ENCODE measurements around the gene PSENEN.
A peak's percentile ranks its signal among the peaks of the same experiment; 100 is the strongest.

PSENEN gene

DNA sequence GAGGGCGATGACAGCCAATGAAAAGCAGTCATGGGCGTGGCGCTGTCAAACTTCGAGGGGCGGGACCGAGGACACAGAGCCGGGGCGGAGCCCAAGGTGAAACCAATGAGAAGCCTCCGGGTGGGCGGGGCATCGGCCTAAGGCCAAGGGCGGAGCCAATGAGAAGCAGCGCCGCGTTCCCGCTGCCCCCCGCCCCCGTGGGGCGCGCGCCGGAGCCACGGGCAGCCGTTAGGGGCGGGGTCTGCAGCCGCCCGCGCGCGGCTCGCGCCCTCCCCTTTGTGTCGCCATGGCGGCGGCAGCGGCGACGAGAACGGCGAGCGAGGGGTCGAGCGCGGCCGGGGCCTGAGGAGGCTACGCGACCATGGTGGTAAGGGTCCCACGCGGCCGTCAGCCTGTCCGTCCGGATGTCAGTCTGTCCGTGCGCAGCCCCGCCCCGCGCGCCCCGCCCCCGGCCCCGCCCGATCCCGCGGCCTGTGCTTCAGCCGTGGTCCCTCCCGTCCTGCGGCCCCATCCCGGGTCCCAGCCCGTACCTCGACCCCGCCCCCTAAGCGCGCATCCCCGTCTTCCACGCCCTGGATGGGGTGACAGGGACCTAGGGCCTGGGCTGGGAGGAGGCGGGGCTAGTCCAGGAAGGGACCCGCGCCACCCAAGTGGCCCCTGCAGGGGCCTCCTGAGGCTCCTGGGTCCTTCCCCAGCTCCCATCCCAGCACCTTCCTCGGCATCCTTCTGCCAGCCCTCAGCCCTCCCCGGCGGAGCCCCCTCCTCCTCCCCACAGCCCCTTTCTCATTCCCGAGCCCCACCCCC is 30.0 kb downstream of the PSENEN start, which contains the start of gene ARHGAP33:
TSS of gene ARHGAP33 (plus strand) at position 267 of the 804 bp plus-strand sequence. CDS start at position 362, 95 bp downstream.
- H3K27me3 ChIP-seq (ENCODE audit: insufficient read depth, low read length, poor library complexity): no peaks in the 10 kb centered on the region
- no peaks in the 10 kb centered on the region for H3K36me3 ChIP-seq (ENCODE audit: control insufficient read depth, insufficient read depth, low read length)
- H3K4ac ChIP-seq (ENCODE audit: low read depth, low read length): no peak within 1 kb of the TSS
- peak within 1 kb of the TSS; percentile 13 for H3K18ac ChIP-seq (ENCODE audit: low read length)
- no peak within 1 kb of the TSS for H4K8ac ChIP-seq (ENCODE audit: low read depth, low read length)
- H4K5ac ChIP-seq (ENCODE audit: low read length): no peak within 1 kb of the TSS
- no peak within 1 kb of the TSS for H2AK5ac ChIP-seq (ENCODE audit: low read length)
- no CpG with 5 or more reads among the region's 82 CpGs for WGBS (ENCODE audit: extremely low coverage, insufficient coverage, low lambda C conversion rate)
- peak within 1 kb of the TSS; percentile 47 for H3K4me3 ChIP-seq (ENCODE audit: low read length)
- H2BK120ac ChIP-seq (ENCODE audit: low read depth, low read length): no peak within 1 kb of the TSS
- H3K56ac ChIP-seq (ENCODE audit: low read length): peak within 1 kb of the TSS; percentile 78
- no peak within 1 kb of the TSS for H3K23ac ChIP-seq (ENCODE audit: low read length)
- H3K79me2 ChIP-seq (ENCODE audit: control insufficient read depth, insufficient read depth, low read length): no peaks in the 10 kb centered on the region
- no peak within 1 kb of the TSS for H3K27ac ChIP-seq (ENCODE audit: low read depth, low read length)
- DNase-seq: peak; percentile 97
- peak within 1 kb of the TSS; percentile 53 for H3K9ac ChIP-seq (ENCODE audit: low read length)
- no peak within 1 kb of the TSS for H2BK5ac ChIP-seq (ENCODE audit: low read length)
- H2BK15ac ChIP-seq (replicated peaks; ENCODE audit: low read depth): no peak within 1 kb of the TSS
- no peaks in the 10 kb centered on the region for H3K79me1 ChIP-seq (ENCODE audit: low read length)
- peaks cover 8% of the 10 kb centered on the region for H3K4me1 ChIP-seq (ENCODE audit: control insufficient read depth, low read depth, low read length)
- H3K4me2 ChIP-seq (ENCODE audit: low read length): peak within 1 kb of the TSS; percentile 19

DNA sequence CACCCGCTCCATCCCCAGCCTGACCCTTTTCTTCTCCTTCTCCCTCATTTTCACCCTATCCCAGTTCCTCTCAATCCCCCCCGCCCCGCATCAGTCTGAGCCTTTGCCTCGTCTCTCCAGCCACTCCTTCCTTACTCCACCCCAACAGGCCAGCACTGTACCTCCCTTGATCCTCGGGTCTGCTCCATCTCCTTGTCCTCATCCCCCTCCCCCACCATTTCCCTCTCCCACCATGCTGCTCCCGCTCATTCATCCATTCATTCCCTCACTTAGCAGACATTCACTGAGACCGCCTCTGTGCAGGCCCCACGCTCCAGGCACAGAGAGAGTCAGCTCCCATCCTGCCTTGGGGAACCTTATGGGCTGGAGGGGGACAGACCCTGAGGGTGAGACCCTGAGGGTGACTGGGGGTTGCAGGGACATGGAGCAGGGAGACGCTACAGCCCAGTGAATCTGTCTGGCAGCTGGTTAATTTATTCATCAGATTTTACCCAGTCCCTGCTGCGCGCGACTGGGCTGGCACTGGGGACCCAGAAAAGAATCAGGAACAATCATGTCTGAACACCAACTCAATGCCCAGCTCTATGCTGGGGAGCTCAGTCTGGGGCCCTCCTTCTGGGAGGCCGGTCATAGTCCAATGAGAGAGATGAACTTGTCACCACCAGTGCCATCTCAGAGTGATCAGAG is 30.8 kb downstream of the PSENEN start:
- H3K4ac ChIP-seq (ENCODE audit: low read depth, low read length): no peak overlapping the region
- peak overlapping the region; percentile 8 for H3K9ac ChIP-seq (ENCODE audit: low read length)
- H3K4me2 ChIP-seq (ENCODE audit: low read length): no peak overlapping the region
- H2BK15ac ChIP-seq (replicated peaks; ENCODE audit: low read depth): no peak overlapping the region
- H4K5ac ChIP-seq (ENCODE audit: low read length): no peak overlapping the region
- no CpG with 5 or more reads among the region's 13 CpGs for WGBS (ENCODE audit: extremely low coverage, insufficient coverage, low lambda C conversion rate)
- no peak overlapping the region for H3K27ac ChIP-seq (ENCODE audit: low read depth, low read length)
- no peaks in the 10 kb centered on the region for H3K79me2 ChIP-seq (ENCODE audit: control insufficient read depth, insufficient read depth, low read length)
- no peak overlapping the region for H3K18ac ChIP-seq (ENCODE audit: low read length)
- H2BK120ac ChIP-seq (ENCODE audit: low read depth, low read length): no peak overlapping the region
- no peaks in the 10 kb centered on the region for H3K36me3 ChIP-seq (ENCODE audit: control insufficient read depth, insufficient read depth, low read length)
- H3K79me1 ChIP-seq (ENCODE audit: low read length): no peaks in the 10 kb centered on the region
- peak overlapping the region; percentile 78 for H3K56ac ChIP-seq (ENCODE audit: low read length)
- no peaks in the 10 kb centered on the region for H3K27me3 ChIP-seq (ENCODE audit: insufficient read depth, low read length, poor library complexity)
- H4K8ac ChIP-seq (ENCODE audit: low read depth, low read length): no peak overlapping the region
- H3K4me1 ChIP-seq (ENCODE audit: control insufficient read depth, low read depth, low read length): peaks cover 8% of the 10 kb centered on the region
- no peak overlapping the region for H2AK5ac ChIP-seq (ENCODE audit: low read length)
- H3K4me3 ChIP-seq (ENCODE audit: low read length): no peak overlapping the region
- H3K23ac ChIP-seq (ENCODE audit: low read length): no peak overlapping the region
- DNase-seq: no peak
- H2BK5ac ChIP-seq (ENCODE audit: low read length): no peak overlapping the region

DNA sequence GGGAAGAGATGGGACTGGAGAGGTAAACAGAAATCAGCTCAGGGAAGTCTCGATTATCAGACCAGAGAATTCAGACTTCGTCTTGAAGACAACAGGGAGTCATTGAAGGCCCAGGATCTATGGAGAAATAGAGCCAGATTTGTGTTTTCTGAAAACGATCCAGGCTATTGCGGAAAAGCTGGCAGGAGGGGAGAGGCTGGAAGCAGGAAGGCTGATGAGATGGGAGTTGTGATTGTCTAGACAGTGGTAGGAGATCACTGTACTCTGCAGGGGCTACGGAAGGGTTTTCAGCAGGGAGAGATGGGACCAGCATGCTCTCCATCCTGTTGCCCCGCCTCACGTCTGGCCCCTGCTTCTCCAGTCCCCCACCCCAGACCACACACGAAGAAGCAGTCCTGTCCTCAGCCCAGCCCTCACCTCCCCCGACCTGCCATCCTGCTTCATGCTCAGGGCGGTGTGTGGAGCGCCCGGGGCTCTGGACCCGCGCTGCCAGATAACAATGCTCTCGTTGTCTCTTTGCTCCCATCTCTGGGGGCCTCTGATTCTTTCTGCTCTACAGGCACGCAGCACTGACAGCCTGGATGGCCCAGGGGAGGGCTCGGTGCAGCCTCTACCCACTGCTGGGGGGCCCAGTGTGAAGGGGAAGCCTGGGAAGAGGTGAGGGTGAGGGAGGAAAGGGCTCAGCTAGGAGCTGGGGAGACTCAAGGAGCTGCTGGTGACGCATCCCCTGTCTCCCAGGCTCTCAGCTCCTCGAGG is 31.8 kb downstream of the PSENEN start:
- H3K4ac ChIP-seq (ENCODE audit: low read depth, low read length): no peak overlapping the region
- no peak overlapping the region for H3K18ac ChIP-seq (ENCODE audit: low read length)
- no peak overlapping the region for H4K5ac ChIP-seq (ENCODE audit: low read length)
- H2AK5ac ChIP-seq (ENCODE audit: low read length): no peak overlapping the region
- peak; percentile 83 for DNase-seq
- no peaks in the 10 kb centered on the region for H3K79me2 ChIP-seq (ENCODE audit: control insufficient read depth, insufficient read depth, low read length)
- peak overlapping the region; percentile 54 for H3K56ac ChIP-seq (ENCODE audit: low read length)
- H2BK120ac ChIP-seq (ENCODE audit: low read depth, low read length): no peak overlapping the region
- no CpG with 5 or more reads among the region's 19 CpGs for WGBS (ENCODE audit: extremely low coverage, insufficient coverage, low lambda C conversion rate)
- H3K9ac ChIP-seq (ENCODE audit: low read length): peak overlapping the region; percentile 32
- no peak overlapping the region for H4K8ac ChIP-seq (ENCODE audit: low read depth, low read length)
- H3K36me3 ChIP-seq (ENCODE audit: control insufficient read depth, insufficient read depth, low read length): no peaks in the 10 kb centered on the region
- H3K4me2 ChIP-seq (ENCODE audit: low read length): no peak overlapping the region
- H3K79me1 ChIP-seq (ENCODE audit: low read length): no peaks in the 10 kb centered on the region
- peaks cover 8% of the 10 kb centered on the region for H3K4me1 ChIP-seq (ENCODE audit: control insufficient read depth, low read depth, low read length)
- no peak overlapping the region for H3K4me3 ChIP-seq (ENCODE audit: low read length)
- no peaks in the 10 kb centered on the region for H3K27me3 ChIP-seq (ENCODE audit: insufficient read depth, low read length, poor library complexity)
- H2BK15ac ChIP-seq (replicated peaks; ENCODE audit: low read depth): no peak overlapping the region
- no peak overlapping the region for H3K27ac ChIP-seq (ENCODE audit: low read depth, low read length)
- H2BK5ac ChIP-seq (ENCODE audit: low read length): no peak overlapping the region
- H3K23ac ChIP-seq (ENCODE audit: low read length): no peak overlapping the region

DNA sequence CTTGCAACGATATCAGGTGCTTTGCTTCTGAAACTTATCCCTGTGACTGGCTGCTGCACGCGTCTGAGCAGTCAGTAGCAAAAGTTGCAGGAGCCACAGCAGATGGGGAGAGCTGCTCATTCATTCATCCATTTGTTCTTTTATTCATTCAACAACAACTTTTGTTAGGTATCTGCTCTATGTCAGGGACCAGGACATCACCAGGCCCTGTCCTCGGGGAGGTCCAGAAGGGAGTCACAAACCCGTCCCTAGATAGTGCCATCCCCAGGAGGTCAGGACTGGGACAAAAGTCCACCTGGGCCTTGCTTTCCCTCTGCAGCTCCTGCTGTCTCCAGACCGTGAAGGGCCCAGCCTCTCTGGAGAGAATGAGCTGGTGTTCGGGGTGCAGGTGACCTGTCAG is 32.5 kb downstream of the PSENEN start:
- H2BK15ac ChIP-seq (replicated peaks; ENCODE audit: low read depth): no peak overlapping the region
- no peak overlapping the region for H4K8ac ChIP-seq (ENCODE audit: low read depth, low read length)
- no peaks in the 10 kb centered on the region for H3K79me2 ChIP-seq (ENCODE audit: control insufficient read depth, insufficient read depth, low read length)
- no peak overlapping the region for H4K5ac ChIP-seq (ENCODE audit: low read length)
- no peaks in the 10 kb centered on the region for H3K27me3 ChIP-seq (ENCODE audit: insufficient read depth, low read length, poor library complexity)
- H2BK120ac ChIP-seq (ENCODE audit: low read depth, low read length): no peak overlapping the region
- no CpG with 5 or more reads among the region's 7 CpGs for WGBS (ENCODE audit: extremely low coverage, insufficient coverage, low lambda C conversion rate)
- H3K4me2 ChIP-seq (ENCODE audit: low read length): no peak overlapping the region
- no peak for DNase-seq
- H3K56ac ChIP-seq (ENCODE audit: low read length): no peak overlapping the region
- no peak overlapping the region for H2BK5ac ChIP-seq (ENCODE audit: low read length)
- H3K4ac ChIP-seq (ENCODE audit: low read depth, low read length): no peak overlapping the region
- no peak overlapping the region for H3K4me3 ChIP-seq (ENCODE audit: low read length)
- no peak overlapping the region for H3K9ac ChIP-seq (ENCODE audit: low read length)
- H3K4me1 ChIP-seq (ENCODE audit: control insufficient read depth, low read depth, low read length): peaks cover 8% of the 10 kb centered on the region
- H3K79me1 ChIP-seq (ENCODE audit: low read length): no peaks in the 10 kb centered on the region
- H3K36me3 ChIP-seq (ENCODE audit: control insufficient read depth, insufficient read depth, low read length): no peaks in the 10 kb centered on the region
- H3K18ac ChIP-seq (ENCODE audit: low read length): no peak overlapping the region
- no peak overlapping the region for H3K27ac ChIP-seq (ENCODE audit: low read depth, low read length)
- no peak overlapping the region for H3K23ac ChIP-seq (ENCODE audit: low read length)
- no peak overlapping the region for H2AK5ac ChIP-seq (ENCODE audit: low read length)

DNA sequence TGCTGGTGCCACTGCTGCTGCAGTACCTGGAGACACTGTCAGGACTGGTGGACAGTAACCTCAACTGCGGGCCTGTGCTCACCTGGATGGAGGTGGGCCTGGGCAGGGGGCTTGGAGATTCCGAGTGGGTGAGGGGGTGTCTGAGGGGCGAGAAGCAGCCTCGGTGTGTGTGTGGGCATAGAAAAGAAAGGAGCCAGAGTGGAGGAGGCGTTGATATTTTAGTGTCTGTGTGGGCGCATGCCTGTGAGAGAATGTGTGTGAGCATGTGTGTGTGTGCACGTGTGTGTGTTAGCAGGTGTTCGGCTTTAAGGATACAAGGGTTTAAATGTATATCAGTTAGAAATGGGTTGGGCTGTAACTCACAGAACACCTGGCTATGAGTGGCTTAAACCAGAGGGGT is 33.6 kb downstream of the PSENEN start:
- Histone ChIP-seq H3K56ac (ENCODE audit: low read length) (no peak overlapping the region), H3K36me3 (ENCODE audit: control insufficient read depth, insufficient read depth, low read length) (no peaks in the 10 kb centered on the region), H4K8ac (ENCODE audit: low read depth, low read length) (no peak overlapping the region), H3K79me1 (ENCODE audit: low read length) (no peaks in the 10 kb centered on the region), H2BK120ac (ENCODE audit: low read depth, low read length) (no peak overlapping the region), H3K4me2 (ENCODE audit: low read length) (no peak overlapping the region), H2AK5ac (ENCODE audit: low read length) (no peak overlapping the region), H3K4me1 (ENCODE audit: control insufficient read depth, low read depth, low read length) (peaks cover 8% of the 10 kb centered on the region), H3K23ac (ENCODE audit: low read length) (no peak overlapping the region), H3K27me3 (ENCODE audit: insufficient read depth, low read length, poor library complexity) (no peaks in the 10 kb centered on the region), H2BK5ac (ENCODE audit: low read length) (no peak overlapping the region), H3K9ac (ENCODE audit: low read length) (no peak overlapping the region), H3K18ac (ENCODE audit: low read length) (no peak overlapping the region), H2BK15ac (replicated peaks; ENCODE audit: low read depth) (no peak overlapping the region), H3K4me3 (ENCODE audit: low read length) (no peak overlapping the region), H3K4ac (ENCODE audit: low read depth, low read length) (no peak overlapping the region), H4K5ac (ENCODE audit: low read length) (no peak overlapping the region), H3K27ac (ENCODE audit: low read depth, low read length) (no peak overlapping the region), H3K79me2 (ENCODE audit: control insufficient read depth, insufficient read depth, low read length) (no peaks in the 10 kb centered on the region)
- no peak for DNase-seq
- no CpG with 5 or more reads among the region's 8 CpGs for WGBS (ENCODE audit: extremely low coverage, insufficient coverage, low lambda C conversion rate)
